Liver (tissue), 10 donors: ENCODE results near the gene RGPD4. TPM values are rescaled to one million over a fixed set of nuclear protein-coding genes. Genes with fewer than 3 reads are reported as not detected.

Source experiments
- DNase-seq: peaks from one replicate; pipeline ENCODE4 v3.0.0-alpha.2; 2017; ENCODE audit warnings: low spot score
- H3K27ac ChIP-seq, 2 donors: one replicate each; pipeline ENCODE4 v1.7.0; 2013; ENCODE audit warnings: inconsistent platforms in 2 of 2, low read length in 2 of 2, control low read depth in 1 of 2, low read depth in 1 of 2, mild to moderate bottlenecking in 1 of 2
- H3K27me3 ChIP-seq, 4 donors: one replicate each; pipeline versions ENCODE4 v1.6.1 to v1.7.0; 2013; ENCODE audit warnings: low read length in 3 of 4, inconsistent platforms in 1 of 4, mild to moderate bottlenecking in 1 of 4, moderate library complexity in 1 of 4; ENCODE audit not compliant: control insufficient read depth in 4 of 4, insufficient read depth in 4 of 4
- H3K36me3 ChIP-seq, 4 donors: one replicate each; pipeline versions ENCODE4 v1.6.1 to v1.7.0; 2013; ENCODE audit warnings: low read length in 3 of 4, mild to moderate bottlenecking in 3 of 4, low read depth in 1 of 4, moderate library complexity in 1 of 4; ENCODE audit not compliant: control insufficient read depth in 4 of 4, insufficient read depth in 3 of 4
- H3K4me1 ChIP-seq, 4 donors: one replicate each; pipeline versions ENCODE4 v1.6.1 to v1.7.0; 2013; ENCODE audit warnings: low read length in 3 of 4, mild to moderate bottlenecking in 3 of 4, moderate library complexity in 1 of 4; ENCODE audit not compliant: control insufficient read depth in 4 of 4, insufficient read depth in 4 of 4
- H3K4me3 ChIP-seq, 3 donors: one replicate each; pipeline versions ENCODE4 v1.6.1 to v1.7.0; 2013; ENCODE audit warnings: low read length in 3 of 3, control low read depth in 1 of 3, low read depth in 1 of 3, mild to moderate bottlenecking in 1 of 3
- H3K9ac ChIP-seq, 2 donors: one replicate each; pipeline ENCODE4 v1.7.0; 2013; ENCODE audit warnings: low read length in 2 of 2, mild to moderate bottlenecking in 2 of 2, moderate library complexity in 2 of 2, control low read depth in 1 of 2, low read depth in 1 of 2
- H3K9me3 ChIP-seq, 4 donors: one replicate each; pipeline versions ENCODE4 v1.6.1 to v1.7.0; 2013; ENCODE audit warnings: low read length in 3 of 4; ENCODE audit not compliant: control insufficient read depth in 4 of 4
- EGR1 ChIP-seq, 2 donors: IDR thresholded peaks; 2 replicates each; pipeline ENCODE4 v1.6.1; 2016 to 2018; ENCODE audit warnings: antibody characterized with exemption in 2 of 2, low read depth in 2 of 2
- FOXA1 ChIP-seq: IDR thresholded peaks from 2 replicates; pipeline ENCODE4 v1.6.1; 2016; ENCODE audit warnings: antibody characterized with exemption
- HNF4G ChIP-seq: IDR thresholded peaks from 2 replicates; pipeline ENCODE4 v1.6.1; 2016; ENCODE audit warnings: antibody characterized with exemption
- NR2F2 ChIP-seq: IDR thresholded peaks from 2 replicates; pipeline ENCODE4 v1.6.1; 2016; ENCODE audit warnings: antibody characterized with exemption
- RAD21 ChIP-seq, 2 donors: IDR thresholded peaks; 2 replicates each; pipeline ENCODE4 v1.6.1; 2016; ENCODE audit warnings: antibody characterized with exemption in 2 of 2, mild to moderate bottlenecking in 2 of 2
- RXRA ChIP-seq, 2 donors: IDR thresholded peaks; 2 replicates each; pipeline ENCODE4 v1.6.1; 2017 to 2018; ENCODE audit warnings: antibody characterized with exemption in 2 of 2, mild to moderate bottlenecking in 1 of 2
- YY1 ChIP-seq: IDR thresholded peaks from 2 replicates; pipeline ENCODE4 v1.6.1; 2016; ENCODE audit warnings: antibody characterized with exemption, mild to moderate bottlenecking
- WGBS: extraction: QIAGEN DNeasy Blood & Tissue Kit; methylation state at CpG from one replicate; pipeline ENCODE4 v1.1.7; 2013; 5-methylcytosine and 5-hydroxymethylcytosine counted together
- polyA plus RNA-seq, 2 donors: library from polyadenylated mRNA; stranded (reverse) in 1 of 2; unstranded in 1 of 2; fragments of 200-250 nt in 1 of 2; fragments of >200 nt in 1 of 2; fragmentation: Nextera tagmentation in 1 of 2; extraction: Ambion mirVana in 1 of 2; gene quantifications; one replicate each; pipeline versions ENCODE4 v1.2.1 to v1.2.3, GENCODE V29; 2013 to 2015
- small RNA-seq: library from RNA; depleted of rRNA; stranded (forward); fragments of <200 nt; gene quantifications from one replicate; pipeline ENCODE3, GENCODE V24; 2014
- total RNA-seq, 2 donors: library from RNA; depleted of rRNA; stranded (reverse); fragments of >200 nt; gene quantifications; one replicate each; pipeline ENCODE4 v1.2.3, GENCODE V29; 2014
- TF ChIP-seq, protein P1 (sequence below): fragments of 150-350 bp; IDR thresholded peaks from 2 replicates; pipeline ENCODE4 v1.5.1; 2017; ENCODE audit warnings: improper control_type of control experiment, low read depth, low read length; ENCODE audit not compliant: missing input control
- donor health status: healthy.
- donor health status: healthy.
- donor health status: healthy.
- donor health status: healthy.
- donor health status: healthy.

Gene RGPD4
- total and polyA plus RNA-seq, 4 donors = not detected

DNA sequence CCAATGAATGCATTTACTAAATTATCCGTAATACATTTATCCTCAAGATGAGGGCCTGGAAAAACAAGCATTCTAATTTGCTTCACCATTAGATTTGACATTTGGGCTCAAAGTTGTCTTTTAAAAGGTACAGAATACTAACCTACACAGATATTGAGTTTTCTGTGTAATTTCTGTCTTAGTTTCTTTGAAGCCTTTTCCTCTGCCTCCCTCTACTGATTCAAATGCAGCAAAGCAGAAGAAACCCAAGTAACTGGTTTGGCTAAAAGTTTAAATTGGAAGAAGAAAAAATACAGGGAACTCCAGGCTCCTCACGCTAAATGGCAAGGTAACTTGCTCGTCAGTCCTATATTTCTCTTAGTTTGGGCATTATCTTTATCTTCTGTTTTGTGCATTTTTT, 106.3 kb downstream of the RGPD4 start:
- no peaks in the 10 kb centered on the region for H3K36me3 ChIP-seq
- no peaks in the 10 kb centered on the region for H3K4me1 ChIP-seq
- peaks cover 0 to 12% (median 0%) of the 10 kb centered on the region in 4 donors for H3K27me3 ChIP-seq
- no peak overlapping the region for H3K9ac ChIP-seq
- H3K9me3 ChIP-seq = no peaks in the 10 kb centered on the region
- TF ChIP-seq RXRA (IDR thresholded peaks at IDR 0.05) (no peak), RAD21 (IDR thresholded peaks at IDR 0.05) (peak; percentile 48 to 51)
- TF ChIP-seq, protein P1, sequence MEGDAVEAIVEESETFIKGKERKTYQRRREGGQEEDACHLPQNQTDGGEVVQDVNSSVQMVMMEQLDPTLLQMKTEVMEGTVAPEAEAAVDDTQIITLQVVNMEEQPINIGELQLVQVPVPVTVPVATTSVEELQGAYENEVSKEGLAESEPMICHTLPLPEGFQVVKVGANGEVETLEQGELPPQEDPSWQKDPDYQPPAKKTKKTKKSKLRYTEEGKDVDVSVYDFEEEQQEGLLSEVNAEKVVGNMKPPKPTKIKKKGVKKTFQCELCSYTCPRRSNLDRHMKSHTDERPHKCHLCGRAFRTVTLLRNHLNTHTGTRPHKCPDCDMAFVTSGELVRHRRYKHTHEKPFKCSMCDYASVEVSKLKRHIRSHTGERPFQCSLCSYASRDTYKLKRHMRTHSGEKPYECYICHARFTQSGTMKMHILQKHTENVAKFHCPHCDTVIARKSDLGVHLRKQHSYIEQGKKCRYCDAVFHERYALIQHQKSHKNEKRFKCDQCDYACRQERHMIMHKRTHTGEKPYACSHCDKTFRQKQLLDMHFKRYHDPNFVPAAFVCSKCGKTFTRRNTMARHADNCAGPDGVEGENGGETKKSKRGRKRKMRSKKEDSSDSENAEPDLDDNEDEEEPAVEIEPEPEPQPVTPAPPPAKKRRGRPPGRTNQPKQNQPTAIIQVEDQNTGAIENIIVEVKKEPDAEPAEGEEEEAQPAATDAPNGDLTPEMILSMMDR = peak; percentile 16
- H3K27ac ChIP-seq = no peak overlapping the region
- no peak overlapping the region for H3K4me3 ChIP-seq
- DNase-seq = no peak
- WGBS = 58% methylated on average over 3 of the region's 3 CpGs

DNA sequence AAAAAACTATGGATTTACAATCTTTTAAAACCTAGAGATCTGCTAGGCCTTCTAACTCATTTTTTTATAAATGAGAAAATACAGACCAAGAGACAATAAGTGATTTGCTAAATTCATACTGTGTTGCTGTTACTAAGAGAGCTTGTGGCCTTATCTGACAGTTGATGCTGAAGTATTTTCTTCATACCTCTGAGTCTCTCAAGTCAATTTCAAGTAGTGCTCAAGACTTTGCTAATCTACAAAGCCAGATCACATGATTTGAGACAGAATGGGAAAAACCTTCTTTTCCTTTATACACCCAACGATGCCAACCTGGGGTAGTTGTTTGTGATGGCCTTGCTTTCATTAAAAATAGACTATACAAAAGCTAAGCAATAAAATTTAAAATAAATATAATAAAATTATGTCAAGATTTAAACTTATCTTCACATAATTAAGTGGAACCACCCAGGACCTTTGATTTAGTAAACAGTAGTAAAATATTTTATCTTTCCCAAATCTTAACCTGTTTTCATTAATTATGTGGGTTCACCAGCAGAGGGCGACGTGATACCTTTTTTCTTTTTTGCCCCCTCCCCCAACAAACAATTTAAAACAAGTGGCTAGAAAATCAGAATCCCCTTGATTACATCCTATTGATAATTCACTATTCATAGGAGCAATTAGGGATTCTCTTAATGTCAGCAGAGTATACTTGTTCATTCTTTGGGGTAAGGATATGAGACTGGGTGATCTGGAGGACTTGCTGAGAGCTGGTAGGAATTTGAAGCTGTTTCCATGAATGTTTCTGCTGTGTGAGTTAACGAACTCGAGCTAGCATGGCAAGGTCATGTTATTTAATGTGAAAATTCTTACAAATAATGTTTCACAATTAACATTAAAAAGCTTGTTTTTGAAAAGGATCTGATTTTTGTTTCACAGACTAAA, 110.0 kb downstream of the RGPD4 start:
- 33% methylated on average over 5 of the region's 5 CpGs for WGBS
- Histone ChIP-seq H3K9me3 (no peaks in the 10 kb centered on the region), H3K4me1 (no peaks in the 10 kb centered on the region), H3K27me3 (peaks cover 0 to 9% (median 0%) of the 10 kb centered on the region in 4 donors), H3K4me3 (no peak overlapping the region), H3K27ac (no peak overlapping the region), H3K9ac (no peak overlapping the region), H3K36me3 (no peaks in the 10 kb centered on the region)
- no peak for TF ChIP-seq EGR1 (IDR thresholded peaks at IDR 0.05; ENCODE audit: low read depth in 2 of 2)
- no peak for TF ChIP-seq HNF4G
- TF ChIP-seq FOXA1 = no peak
- no peak for TF ChIP-seq YY1
- no peak for TF ChIP-seq NR2F2
- peak; percentile 70 to 72 for TF ChIP-seq RAD21 (IDR thresholded peaks at IDR 0.05)
- TF ChIP-seq, protein P1 = peak; percentile 41
- no peak for DNase-seq

Small RNA genes within 50 kb of the gene (small RNA-seq; reads per million reads assigned to genes)
- gene AC009963.1 = not detected
- not detected for gene AC009963.2

Other genes starting within 250 kb of the RGPD4 start
- under 1 TPM in 1 of 2 donors, not detected in 1; under 0.01 TPM for gene SLC5A7, start 159.6 kb downstream of the RGPD4 start, total RNA-seq
- gene SLC5A7, start 159.6 kb downstream of the RGPD4 start, polyA plus RNA-seq = not detected